HCT116 (cell line): ENCODE measurements around the gene PPP1R37.

ENCODE experiments used
- EZH2 ChIP-seq: fragments of 200-600 bp; sonication (generic); IDR thresholded peaks from 2 replicates; pipeline ENCODE4 v1.6.1; 2017; ENCODE audit warnings: antibody characterized with exemption, mixed run types
- POLR2A ChIP-seq: IDR thresholded peaks from 2 replicates; pipeline ENCODE4 v1.7.0; 2011; ENCODE audit warnings: borderline replicate concordance; ENCODE audit not compliant: insufficient read depth, insufficient read length; ENCODE audit errors: extremely low read depth
- YY1 ChIP-seq: IDR thresholded peaks from 2 replicates; pipeline ENCODE4 v1.6.1; 2011; ENCODE audit warnings: low read length, low read depth, moderate library complexity, mild to moderate bottlenecking; ENCODE audit not compliant: insufficient replicate concordance; ENCODE audit errors: extremely low read depth
- ZFX ChIP-seq: fragments of 450-650 bp; IDR thresholded peaks from 2 replicates; pipeline ENCODE4 v1.6.1; 2017
- TF ChIP-seq, protein P1 (sequence below), 3 experiments: fragments of 200-600 bp in 1 of 3; sonication (generic) in 1 of 3; IDR thresholded peaks in 2 of 3; conservative IDR thresholded peaks in 1 of 3; 2 replicates each; pipeline ENCODE4 v1.5.1; 2012 to 2017; ENCODE audit warnings: low read depth in 2 of 3, low read length in 2 of 3, antibody characterized with exemption in 1 of 3, borderline replicate concordance in 1 of 3, control low read depth in 1 of 3, mild to moderate bottlenecking in 1 of 3, mixed read lengths in 1 of 3, mixed run types in 1 of 3, moderate library complexity in 1 of 3; ENCODE audit not compliant: insufficient read depth in 1 of 3
- TF ChIP-seq, protein P2 (sequence below): IDR thresholded peaks from 2 replicates; pipeline ENCODE4 v1.6.1; 2012; ENCODE audit warnings: low read depth

DNA sequence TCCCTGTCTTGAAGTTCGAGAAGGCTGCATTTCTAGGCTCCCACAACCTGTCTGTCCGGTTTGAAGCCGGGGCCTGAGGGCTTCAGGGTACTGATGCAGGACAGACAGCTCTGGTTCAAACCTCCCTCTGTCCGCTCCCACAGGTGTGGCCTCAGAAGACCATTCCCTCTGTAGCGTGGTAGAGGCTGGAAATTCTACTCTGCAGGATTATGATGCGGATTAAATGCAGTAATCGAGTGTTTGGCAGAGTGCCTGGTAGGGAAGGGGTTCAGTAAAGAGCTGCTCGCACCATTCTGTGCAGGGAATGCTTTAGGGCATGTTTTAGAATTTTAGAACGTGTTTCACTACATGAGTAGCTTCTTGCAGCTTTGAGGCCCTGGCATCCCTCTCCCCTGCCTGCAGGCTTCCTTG is 30.5 kb downstream of the PPP1R37 start:
- TF ChIP-seq YY1 = no peak
- no peak for TF ChIP-seq EZH2
- no peak for TF ChIP-seq POLR2A
- TF ChIP-seq, protein P1, sequence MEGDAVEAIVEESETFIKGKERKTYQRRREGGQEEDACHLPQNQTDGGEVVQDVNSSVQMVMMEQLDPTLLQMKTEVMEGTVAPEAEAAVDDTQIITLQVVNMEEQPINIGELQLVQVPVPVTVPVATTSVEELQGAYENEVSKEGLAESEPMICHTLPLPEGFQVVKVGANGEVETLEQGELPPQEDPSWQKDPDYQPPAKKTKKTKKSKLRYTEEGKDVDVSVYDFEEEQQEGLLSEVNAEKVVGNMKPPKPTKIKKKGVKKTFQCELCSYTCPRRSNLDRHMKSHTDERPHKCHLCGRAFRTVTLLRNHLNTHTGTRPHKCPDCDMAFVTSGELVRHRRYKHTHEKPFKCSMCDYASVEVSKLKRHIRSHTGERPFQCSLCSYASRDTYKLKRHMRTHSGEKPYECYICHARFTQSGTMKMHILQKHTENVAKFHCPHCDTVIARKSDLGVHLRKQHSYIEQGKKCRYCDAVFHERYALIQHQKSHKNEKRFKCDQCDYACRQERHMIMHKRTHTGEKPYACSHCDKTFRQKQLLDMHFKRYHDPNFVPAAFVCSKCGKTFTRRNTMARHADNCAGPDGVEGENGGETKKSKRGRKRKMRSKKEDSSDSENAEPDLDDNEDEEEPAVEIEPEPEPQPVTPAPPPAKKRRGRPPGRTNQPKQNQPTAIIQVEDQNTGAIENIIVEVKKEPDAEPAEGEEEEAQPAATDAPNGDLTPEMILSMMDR (IDR thresholded peaks at IDR 0.05 in 2 of 3, conservative IDR thresholded peaks at IDR 0.05 in 1 of 3; ENCODE audit: borderline replicate concordance in 1 of 3, insufficient read depth in 1 of 3, low read depth in 2 of 3, low read length in 2 of 3) = no peak
- TF ChIP-seq, protein P2, sequence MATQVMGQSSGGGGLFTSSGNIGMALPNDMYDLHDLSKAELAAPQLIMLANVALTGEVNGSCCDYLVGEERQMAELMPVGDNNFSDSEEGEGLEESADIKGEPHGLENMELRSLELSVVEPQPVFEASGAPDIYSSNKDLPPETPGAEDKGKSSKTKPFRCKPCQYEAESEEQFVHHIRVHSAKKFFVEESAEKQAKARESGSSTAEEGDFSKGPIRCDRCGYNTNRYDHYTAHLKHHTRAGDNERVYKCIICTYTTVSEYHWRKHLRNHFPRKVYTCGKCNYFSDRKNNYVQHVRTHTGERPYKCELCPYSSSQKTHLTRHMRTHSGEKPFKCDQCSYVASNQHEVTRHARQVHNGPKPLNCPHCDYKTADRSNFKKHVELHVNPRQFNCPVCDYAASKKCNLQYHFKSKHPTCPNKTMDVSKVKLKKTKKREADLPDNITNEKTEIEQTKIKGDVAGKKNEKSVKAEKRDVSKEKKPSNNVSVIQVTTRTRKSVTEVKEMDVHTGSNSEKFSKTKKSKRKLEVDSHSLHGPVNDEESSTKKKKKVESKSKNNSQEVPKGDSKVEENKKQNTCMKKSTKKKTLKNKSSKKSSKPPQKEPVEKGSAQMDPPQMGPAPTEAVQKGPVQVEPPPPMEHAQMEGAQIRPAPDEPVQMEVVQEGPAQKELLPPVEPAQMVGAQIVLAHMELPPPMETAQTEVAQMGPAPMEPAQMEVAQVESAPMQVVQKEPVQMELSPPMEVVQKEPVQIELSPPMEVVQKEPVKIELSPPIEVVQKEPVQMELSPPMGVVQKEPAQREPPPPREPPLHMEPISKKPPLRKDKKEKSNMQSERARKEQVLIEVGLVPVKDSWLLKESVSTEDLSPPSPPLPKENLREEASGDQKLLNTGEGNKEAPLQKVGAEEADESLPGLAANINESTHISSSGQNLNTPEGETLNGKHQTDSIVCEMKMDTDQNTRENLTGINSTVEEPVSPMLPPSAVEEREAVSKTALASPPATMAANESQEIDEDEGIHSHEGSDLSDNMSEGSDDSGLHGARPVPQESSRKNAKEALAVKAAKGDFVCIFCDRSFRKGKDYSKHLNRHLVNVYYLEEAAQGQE = no peak
- TF ChIP-seq ZFX = no peak
